Epithelial cell of proximal tubule (primary cell): Measurements from ENCODE around the gene ADRA2B. TPM values are rescaled to one million over a fixed set of nuclear protein-coding genes. Genes with fewer than 3 reads are reported as not detected.

Source experiments
- DNase-seq: peaks from one replicate; pipeline ENCODE4 v3.0.0-alpha.2; 2011; ENCODE audit warnings: low read depth
- H3K4me3 ChIP-seq: 2 replicates; pipeline ENCODE4 v1.5.1; 2011; ENCODE audit warnings: low read depth, mild to moderate bottlenecking, low read length
- CTCF ChIP-seq: conservative IDR thresholded peaks from 2 replicates; pipeline ENCODE4 v1.5.1; 2012; ENCODE audit warnings: low read depth, mild to moderate bottlenecking, low read length
- total RNA-seq: library from RNA; depleted of rRNA; stranded (reverse); fragments of >200 nt; gene quantifications from 2 replicates; pipeline ENCODE4 v1.2.3, GENCODE V29; 2015

The ADRA2B gene
- total RNA-seq, 1 donor from 2014 or later, result 0.23 TPM

- no peak overlapping the region for H3K4me3 ChIP-seq
- no peak for DNase-seq
- TF ChIP-seq CTCF, result no peak
Observed at GRCh38 chr2:96109931-96110511, 6.3 kb downstream of the ADRA2B start.

GRCh38 chr2:96109361-96109680, 7.0 kb downstream of the ADRA2B start:
- no peak for DNase-seq
- H3K4me3 ChIP-seq, result no peak overlapping the region
- no peak for TF ChIP-seq CTCF

- TF ChIP-seq CTCF, result no peak
- H3K4me3 ChIP-seq, result no peak overlapping the region
- no peak for DNase-seq
Observed at GRCh38 chr2:96108541-96109360, 7.6 kb downstream of the ADRA2B start.

GRCh38 chr2:96108151-96108540, 8.2 kb downstream of the ADRA2B start:
- no peak overlapping the region for H3K4me3 ChIP-seq
- TF ChIP-seq CTCF, result no peak
- DNase-seq, result no peak

GRCh38 chr2:96107708-96108065, 8.7 kb downstream of the ADRA2B start:
- TF ChIP-seq CTCF, result no peak
- DNase-seq, result no peak
- no peak overlapping the region for H3K4me3 ChIP-seq

- DNase-seq, result no peak
- no peak for TF ChIP-seq CTCF
- no peak overlapping the region for H3K4me3 ChIP-seq
Observed at GRCh38 chr2:96106991-96107707, 9.2 kb downstream of the ADRA2B start.
